Spleen (tissue), 7 donors: ENCODE data around the gene ARID3A.

Source experiments
- POLR2A ChIP-seq, 3 donors: fragments of 450-650 bp; IDR thresholded peaks; one replicate each; pipeline ENCODE4 v1.5.1; 2017; ENCODE audit warnings: antibody characterized with exemption in 3 of 3, mild to moderate bottlenecking in 1 of 3
- POLR2AphosphoS5 ChIP-seq, 3 donors: sonication (generic); formaldehyde crosslinking; IDR thresholded peaks; one replicate each; pipeline ENCODE4 v1.5.1; 2017; ENCODE audit warnings: antibody characterized with exemption in 3 of 3
- TF ChIP-seq, protein P1 (sequence below), 11 experiments: fragments of 200-600 bp in 7 of 11; fragments of 450-650 bp in 4 of 11; sonication (generic) in 4 of 11; IDR thresholded peaks in 8 of 11; conservative IDR thresholded peaks in 3 of 11; 1 replicate in 7 of 11; 2 replicates in 4 of 11; pipeline versions ENCODE4 v1.4.0 to v1.8.0; 2016 to 2021; ENCODE audit warnings: antibody characterized with exemption in 11 of 11, inconsistent platforms in 4 of 11, mild to moderate bottlenecking in 1 of 11
- donor health status: DM: no; HTN: no; CAD: no; lungs with moderate emphysema.
- donor health status: DM: no; HTN: no; CAD: no.
- donor health status: DM: no; HTN: no; CAD: no.

DNA sequence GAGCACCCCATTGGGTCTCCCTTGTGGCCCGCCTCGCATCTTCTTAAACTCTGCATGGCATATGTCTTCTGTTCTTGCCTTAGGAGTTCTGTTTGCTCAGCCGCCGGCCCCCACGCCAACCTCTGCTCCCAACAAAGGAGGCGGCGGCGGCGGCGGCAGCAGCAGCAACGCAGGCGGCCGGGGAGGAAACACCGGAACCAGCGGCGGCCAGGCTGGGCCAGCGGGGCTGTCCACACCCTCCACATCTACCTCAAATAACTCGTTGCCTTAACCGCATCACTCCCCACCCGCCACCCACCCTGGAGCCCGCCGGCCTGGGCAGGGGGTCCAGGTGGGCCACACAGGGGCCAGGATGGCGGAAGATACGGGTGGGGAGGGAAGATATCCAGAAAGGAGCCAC lies 46.0 kb downstream of the ARID3A start:
- TF ChIP-seq, protein P1, sequence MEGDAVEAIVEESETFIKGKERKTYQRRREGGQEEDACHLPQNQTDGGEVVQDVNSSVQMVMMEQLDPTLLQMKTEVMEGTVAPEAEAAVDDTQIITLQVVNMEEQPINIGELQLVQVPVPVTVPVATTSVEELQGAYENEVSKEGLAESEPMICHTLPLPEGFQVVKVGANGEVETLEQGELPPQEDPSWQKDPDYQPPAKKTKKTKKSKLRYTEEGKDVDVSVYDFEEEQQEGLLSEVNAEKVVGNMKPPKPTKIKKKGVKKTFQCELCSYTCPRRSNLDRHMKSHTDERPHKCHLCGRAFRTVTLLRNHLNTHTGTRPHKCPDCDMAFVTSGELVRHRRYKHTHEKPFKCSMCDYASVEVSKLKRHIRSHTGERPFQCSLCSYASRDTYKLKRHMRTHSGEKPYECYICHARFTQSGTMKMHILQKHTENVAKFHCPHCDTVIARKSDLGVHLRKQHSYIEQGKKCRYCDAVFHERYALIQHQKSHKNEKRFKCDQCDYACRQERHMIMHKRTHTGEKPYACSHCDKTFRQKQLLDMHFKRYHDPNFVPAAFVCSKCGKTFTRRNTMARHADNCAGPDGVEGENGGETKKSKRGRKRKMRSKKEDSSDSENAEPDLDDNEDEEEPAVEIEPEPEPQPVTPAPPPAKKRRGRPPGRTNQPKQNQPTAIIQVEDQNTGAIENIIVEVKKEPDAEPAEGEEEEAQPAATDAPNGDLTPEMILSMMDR (IDR thresholded peaks at IDR 0.05 in 8 of 11, conservative IDR thresholded peaks at IDR 0.05 in 3 of 11) = no peak
- TF ChIP-seq POLR2A (IDR thresholded peaks at IDR 0.05) (no peak), POLR2AphosphoS5 (IDR thresholded peaks at IDR 0.05) (no peak)
